Adipocyte (in vitro differentiated cells): ENCODE results near the gene SLC1A7.
A peak's percentile ranks its signal among the peaks of the same experiment; 100 is the strongest.

Experiments used
- DNase-seq: peaks from one replicate; pipeline ENCODE4 v3.0.0-alpha.2; 2015; ENCODE audit warnings: low read depth
- H3K27me3 ChIP-seq: replicated peaks from 2 replicates; pipeline ENCODE4 v1.7.0; 2013; ENCODE audit warnings: mild to moderate bottlenecking, low read length, moderate library complexity; ENCODE audit not compliant: control insufficient read depth, insufficient read depth
- H3K36me3 ChIP-seq: 2 replicates; pipeline ENCODE4 v1.7.0; 2013; ENCODE audit warnings: low read length, mild to moderate bottlenecking, moderate library complexity; ENCODE audit not compliant: control insufficient read depth, insufficient read depth, severe bottlenecking
- H3K4me1 ChIP-seq: 2 replicates; pipeline ENCODE4 v1.7.0; 2013; ENCODE audit warnings: mild to moderate bottlenecking, low read length, moderate library complexity; ENCODE audit not compliant: control insufficient read depth, insufficient read depth
- H3K4me3 ChIP-seq: 2 replicates; pipeline ENCODE4 v1.7.0; 2013; ENCODE audit warnings: mild to moderate bottlenecking, low read length, moderate library complexity
- H3K9ac ChIP-seq: 2 replicates; pipeline ENCODE4 v1.7.0; 2013; ENCODE audit warnings: mild to moderate bottlenecking, low read length, moderate library complexity
- H3K9me3 ChIP-seq: 2 replicates; pipeline ENCODE4 v1.7.0; 2013; ENCODE audit warnings: mild to moderate bottlenecking, low read length, moderate library complexity; ENCODE audit not compliant: control insufficient read depth

Gene SLC1A7

GRCh38 chr1:53104289-53104913 lies 38.0 kb downstream of the SLC1A7 start:
- H3K9ac ChIP-seq = no peak overlapping the region
- H3K4me1 ChIP-seq = peaks cover 14% of the 10 kb centered on the region
- H3K36me3 ChIP-seq = no peaks in the 10 kb centered on the region
- H3K9me3 ChIP-seq = no peaks in the 10 kb centered on the region
- no peak overlapping the region for H3K4me3 ChIP-seq
- no peak for DNase-seq
- no peaks in the 10 kb centered on the region for H3K27me3 ChIP-seq

- H3K36me3 ChIP-seq = no peaks in the 10 kb centered on the region
- peaks cover 21% of the 10 kb centered on the region for H3K4me1 ChIP-seq
- no peak overlapping the region for H3K9ac ChIP-seq
- H3K27me3 ChIP-seq = no peaks in the 10 kb centered on the region
- no peaks in the 10 kb centered on the region for H3K9me3 ChIP-seq
- no peak for DNase-seq
- H3K4me3 ChIP-seq = no peak overlapping the region
These were observed 47.9 kb downstream of the SLC1A7 start for GRCh38 chr1:53094533-53094919.

GRCh38 chr1:53093778-53094532 lies 48.5 kb downstream of the SLC1A7 start:
- H3K4me3 ChIP-seq = no peak overlapping the region

GRCh38 chr1:53093451-53093754 lies 49.0 kb downstream of the SLC1A7 start:
- Histone ChIP-seq H3K4me3 (no peak overlapping the region), H3K4me1 (peaks cover 31% of the 10 kb centered on the region), H3K9ac (no peak overlapping the region), H3K27me3 (no peaks in the 10 kb centered on the region), H3K36me3 (no peaks in the 10 kb centered on the region), H3K9me3 (no peaks in the 10 kb centered on the region)
- no peak for DNase-seq

More at GRCh38 chr1:53093778-53094532, 48.5 kb downstream of the SLC1A7 start:
- H3K36me3 ChIP-seq = no peaks in the 10 kb centered on the region
- H3K27me3 ChIP-seq = no peaks in the 10 kb centered on the region
- DNase-seq = no peak
- no peaks in the 10 kb centered on the region for H3K9me3 ChIP-seq
- H3K9ac ChIP-seq = no peak overlapping the region
- peaks cover 26% of the 10 kb centered on the region for H3K4me1 ChIP-seq

GRCh38 chr1:53092659-53093450 lies 49.6 kb downstream of the SLC1A7 start:
- Histone ChIP-seq H3K36me3 (no peaks in the 10 kb centered on the region), H3K4me1 (peaks cover 31% of the 10 kb centered on the region), H3K9ac (no peak overlapping the region), H3K27me3 (no peaks in the 10 kb centered on the region), H3K4me3 (no peak overlapping the region), H3K9me3 (no peaks in the 10 kb centered on the region)
- DNase-seq = no peak

- H3K36me3 ChIP-seq = peaks cover under 1% of the 10 kb centered on the region
- H3K9ac ChIP-seq = no peak overlapping the region
- no peak overlapping the region for H3K4me3 ChIP-seq
- no peaks in the 10 kb centered on the region for H3K9me3 ChIP-seq
- H3K4me1 ChIP-seq = peaks cover 31% of the 10 kb centered on the region
- DNase-seq = no peak
- H3K27me3 ChIP-seq = no peaks in the 10 kb centered on the region
These were observed 50.4 kb downstream of the SLC1A7 start for GRCh38 chr1:53091841-53092645.

- H3K9ac ChIP-seq = peak overlapping the region; percentile 35
- no peak for DNase-seq
- H3K36me3 ChIP-seq = peaks cover 12% of the 10 kb centered on the region
- peak overlapping the region; percentile 11 for H3K4me3 ChIP-seq
- no peaks in the 10 kb centered on the region for H3K9me3 ChIP-seq
- H3K4me1 ChIP-seq = peaks cover 31% of the 10 kb centered on the region
- no peaks in the 10 kb centered on the region for H3K27me3 ChIP-seq
These were observed 52.0 kb downstream of the SLC1A7 start for GRCh38 chr1:53090227-53091147.

- Histone ChIP-seq H3K27me3 (no peaks in the 10 kb centered on the region), H3K4me3 (no peak overlapping the region), H3K36me3 (peaks cover 17% of the 10 kb centered on the region), H3K4me1 (peaks cover 31% of the 10 kb centered on the region), H3K9me3 (no peaks in the 10 kb centered on the region), H3K9ac (peak overlapping the region; percentile 35)
- peak; percentile 52 for DNase-seq
These were observed 52.8 kb downstream of the SLC1A7 start for GRCh38 chr1:53089478-53090226.

- Histone ChIP-seq H3K9me3 (no peaks in the 10 kb centered on the region), H3K27me3 (no peaks in the 10 kb centered on the region), H3K36me3 (peaks cover 26% of the 10 kb centered on the region), H3K4me3 (no peak overlapping the region), H3K4me1 (peaks cover 31% of the 10 kb centered on the region), H3K9ac (peak overlapping the region; percentile 37)
- no peak for DNase-seq
These were observed 53.7 kb downstream of the SLC1A7 start for GRCh38 chr1:53088616-53089300.
